AG04449 (cell line): ENCODE measurements around the gene ARHGEF5.

Source experiments
- CTCF ChIA-PET: fragments of 350-600 bp; formaldehyde crosslinking; extraction: SDS; loops from one replicate; lab custom pipeline; 2021; ENCODE audit warnings: antibody characterized with exemption; lab: Yijun Ruan, JAX
- POLR2A ChIA-PET: fragments of 400-600, 350-600 bp; formaldehyde crosslinking; extraction: SDS; loops from one replicate; lab custom pipeline; 2020; ENCODE audit warnings: antibody characterized with exemption, inconsistent platforms; lab: Yijun Ruan, JAX
- DNase-seq: peaks from one replicate; pipeline ENCODE4 v3.0.0-alpha.2; 2010; ENCODE audit warnings: low read depth, low spot score
- H3K4me3 ChIP-seq: 2 replicates; pipeline ENCODE4 v1.5.1; 2011; ENCODE audit warnings: low read depth, mild to moderate bottlenecking, control low read depth, low read length
- TF ChIP-seq, protein P1 (sequence below): IDR thresholded peaks from one replicate; pipeline ENCODE4 v1.5.1; 2011; ENCODE audit warnings: mild to moderate bottlenecking, moderate library complexity, low read length, control low read depth, inconsistent platforms; ENCODE audit not compliant: insufficient read depth; ENCODE audit errors: missing control alignments

The ARHGEF5 gene

DNA sequence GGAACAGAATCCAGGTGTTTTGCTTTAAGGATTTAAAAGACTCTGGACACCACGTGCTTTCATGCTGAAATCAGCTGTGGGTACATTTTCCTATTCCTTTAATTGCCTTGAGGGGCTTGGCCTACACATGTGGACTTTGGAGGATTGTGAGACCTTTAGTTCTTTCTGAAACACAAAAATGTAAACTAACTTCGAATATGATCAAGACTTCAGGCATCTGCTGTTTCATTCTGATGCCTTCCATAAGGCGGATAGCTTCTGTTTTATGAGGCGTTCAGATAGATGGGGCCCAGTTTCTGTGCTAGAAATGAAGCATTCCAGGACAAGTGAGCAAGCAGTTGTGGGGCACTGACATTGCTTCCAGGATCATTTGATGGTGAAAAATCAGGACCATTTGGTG, 49.7 kb downstream of the ARHGEF5 start:
- POLR2A ChIA-PET, result no interaction called here
- CTCF ChIA-PET, result no interaction called here
- TF ChIP-seq, protein P1, sequence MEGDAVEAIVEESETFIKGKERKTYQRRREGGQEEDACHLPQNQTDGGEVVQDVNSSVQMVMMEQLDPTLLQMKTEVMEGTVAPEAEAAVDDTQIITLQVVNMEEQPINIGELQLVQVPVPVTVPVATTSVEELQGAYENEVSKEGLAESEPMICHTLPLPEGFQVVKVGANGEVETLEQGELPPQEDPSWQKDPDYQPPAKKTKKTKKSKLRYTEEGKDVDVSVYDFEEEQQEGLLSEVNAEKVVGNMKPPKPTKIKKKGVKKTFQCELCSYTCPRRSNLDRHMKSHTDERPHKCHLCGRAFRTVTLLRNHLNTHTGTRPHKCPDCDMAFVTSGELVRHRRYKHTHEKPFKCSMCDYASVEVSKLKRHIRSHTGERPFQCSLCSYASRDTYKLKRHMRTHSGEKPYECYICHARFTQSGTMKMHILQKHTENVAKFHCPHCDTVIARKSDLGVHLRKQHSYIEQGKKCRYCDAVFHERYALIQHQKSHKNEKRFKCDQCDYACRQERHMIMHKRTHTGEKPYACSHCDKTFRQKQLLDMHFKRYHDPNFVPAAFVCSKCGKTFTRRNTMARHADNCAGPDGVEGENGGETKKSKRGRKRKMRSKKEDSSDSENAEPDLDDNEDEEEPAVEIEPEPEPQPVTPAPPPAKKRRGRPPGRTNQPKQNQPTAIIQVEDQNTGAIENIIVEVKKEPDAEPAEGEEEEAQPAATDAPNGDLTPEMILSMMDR, result no peak

GRCh38 chr7:144407266-144407931, 52.2 kb downstream of the ARHGEF5 start:
- H3K4me3 ChIP-seq, result no peak overlapping the region
- TF ChIP-seq, protein P1, result no peak
- ChIA-PET CTCF (no interaction called here), POLR2A (no interaction called here)
- DNase-seq, result no peak

More for the DNA sequence above, 49.7 kb downstream of the ARHGEF5 start:
- H3K4me3 ChIP-seq, result no peak overlapping the region
- DNase-seq, result no peak

- TF ChIP-seq, protein P1, result no peak
- ChIA-PET CTCF (no interaction called here), POLR2A (no interaction called here)
- no peak overlapping the region for H3K4me3 ChIP-seq
- DNase-seq, result no peak
These were observed 52.9 kb downstream of the ARHGEF5 start for GRCh38 chr7:144408121-144408520.

GRCh38 chr7:144410441-144410840, 55.2 kb downstream of the ARHGEF5 start:
- ChIA-PET CTCF (no interaction called here), POLR2A (no interaction called here)
- H3K4me3 ChIP-seq, result no peak overlapping the region
- no peak for DNase-seq
- TF ChIP-seq, protein P1, result no peak

- DNase-seq, result no peak
- ChIA-PET CTCF (no interaction called here), POLR2A (no interaction called here)
- H3K4me3 ChIP-seq, result no peak overlapping the region
- TF ChIP-seq, protein P1, result no peak
These were observed 59.6 kb downstream of the ARHGEF5 start for GRCh38 chr7:144414815-144415214.

DNA sequence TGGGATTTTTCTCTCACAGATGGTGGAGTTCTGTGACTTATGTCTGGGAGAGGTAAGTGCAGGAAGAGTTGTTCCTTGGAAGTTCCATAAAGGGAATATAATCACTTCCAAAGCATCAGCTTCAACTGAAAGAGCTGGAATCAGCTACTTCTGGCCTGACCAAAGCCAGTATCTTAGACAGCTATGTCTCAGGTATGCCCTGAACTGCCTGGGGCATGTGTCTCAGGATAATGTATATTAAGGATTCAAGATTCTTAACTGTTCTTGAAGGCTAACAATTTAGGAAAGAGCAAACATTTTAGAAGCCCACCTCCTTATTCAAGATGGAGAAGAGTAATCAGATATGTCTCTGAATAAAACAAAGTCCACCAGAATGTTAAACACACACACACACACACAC, 60.7 kb downstream of the ARHGEF5 start:
- TF ChIP-seq, protein P1, result no peak
- no peak overlapping the region for H3K4me3 ChIP-seq
- POLR2A ChIA-PET, result no interaction called here
- CTCF ChIA-PET, result no interaction called here
- no peak for DNase-seq
